ENCODE results near the gene ANKRD33B. TPM values are rescaled to one million over a fixed set of nuclear protein-coding genes. Genes with fewer than 3 reads are reported as not detected.

Gene ANKRD33B
- total RNA-seq, 2 donors from 2014 or later = 4.1 to 7.4 TPM

- TF ChIP-seq POLR2A (IDR thresholded peaks at IDR 0.05) (no peak), POLR2AphosphoS5 (IDR thresholded peaks at IDR 0.05) (no peak), CTCF (IDR thresholded peaks at IDR 0.05) (no peak)
- no peak for DNase-seq (ENCODE audit: low spot score)
- Histone ChIP-seq H3K4me3 (no peak overlapping the region), H3K27ac (no peak overlapping the region), H3K9me3 (no peaks in the 10 kb centered on the region), H3K27me3 (replicated peaks; ENCODE audit: insufficient read depth) (no peaks in the 10 kb centered on the region), H3K4me1 (replicated peaks) (no peaks in the 10 kb centered on the region), H3K36me3 (no peaks in the 10 kb centered on the region)
- WGBS = 92% methylated on average over 3 of the region's 3 CpGs
- intact Hi-C loops (cut with DNase I) = loop anchor here (5.0 kb wide), 1 partner anchor 94 kb away; no protein-coding TSS in a partner anchor
Observed at GRCh38 chr5:10551782-10552138, 12.1 kb upstream of the ANKRD33B start.

GRCh38 chr5:10552183-10553143 lies 11.4 kb upstream of the ANKRD33B start:
- no peak for DNase-seq (ENCODE audit: low spot score)
- no peak overlapping the region for H3K27ac ChIP-seq

GRCh38 chr5:10553476-10553875 lies 10.4 kb upstream of the ANKRD33B start:
- no peak for DNase-seq (ENCODE audit: low spot score)
- intact Hi-C loops (cut with DNase I) = loop anchor here (5.0 kb wide), 1 partner anchor 96 kb away; no protein-coding TSS in a partner anchor
- no peaks in the 10 kb centered on the region for H3K36me3 ChIP-seq
- no peak overlapping the region for H3K4me3 ChIP-seq
- TF ChIP-seq POLR2A (IDR thresholded peaks at IDR 0.05) = no peak
- H3K9me3 ChIP-seq = no peaks in the 10 kb centered on the region
- no peak overlapping the region for H3K27ac ChIP-seq
- H3K4me1 ChIP-seq (replicated peaks) = no peaks in the 10 kb centered on the region
- WGBS = 94% methylated on average over 7 of the region's 7 CpGs
- H3K27me3 ChIP-seq (replicated peaks; ENCODE audit: insufficient read depth) = no peaks in the 10 kb centered on the region

More at GRCh38 chr5:10552183-10553143, 11.4 kb upstream of the ANKRD33B start:
- TF ChIP-seq POLR2A (IDR thresholded peaks at IDR 0.05) (no peak), CTCF (IDR thresholded peaks at IDR 0.05) (no peak), POLR2AphosphoS5 (IDR thresholded peaks at IDR 0.05) (no peak)
- Histone ChIP-seq H3K36me3 (no peaks in the 10 kb centered on the region), H3K27me3 (replicated peaks; ENCODE audit: insufficient read depth) (no peaks in the 10 kb centered on the region), H3K9me3 (no peaks in the 10 kb centered on the region), H3K4me3 (no peak overlapping the region), H3K4me1 (replicated peaks) (no peaks in the 10 kb centered on the region)
- intact Hi-C loops (cut with DNase I) = loop anchor here (5.0 kb wide), 1 partner anchor 95 kb away; no protein-coding TSS in a partner anchor
- 85% methylated on average over 14 of the region's 14 CpGs for WGBS

GRCh38 chr5:10555277-10555684 lies 8.6 kb upstream of the ANKRD33B start:
- H3K36me3 ChIP-seq = no peaks in the 10 kb centered on the region
- TF ChIP-seq POLR2A (IDR thresholded peaks at IDR 0.05) (no peak), CTCF (IDR thresholded peaks at IDR 0.05) (no peak), POLR2AphosphoS5 (IDR thresholded peaks at IDR 0.05) (no peak)
- no peak for DNase-seq (ENCODE audit: low spot score)
- H3K27me3 ChIP-seq (replicated peaks; ENCODE audit: insufficient read depth) = no peaks in the 10 kb centered on the region
- intact Hi-C loops (cut with DNase I) = no loop called here
- no peak overlapping the region for H3K4me3 ChIP-seq
- 38% methylated on average over 8 of the region's 8 CpGs for WGBS
- no peaks in the 10 kb centered on the region for H3K4me1 ChIP-seq (replicated peaks)
- no peak overlapping the region for H3K27ac ChIP-seq
- no peaks in the 10 kb centered on the region for H3K9me3 ChIP-seq

GRCh38 chr5:10556289-10556807 lies 7.5 kb upstream of the ANKRD33B start:
- no peaks in the 10 kb centered on the region for H3K36me3 ChIP-seq
- H3K4me1 ChIP-seq (replicated peaks) = no peaks in the 10 kb centered on the region
- intact Hi-C loops (cut with DNase I) = no loop called here
- no peak for DNase-seq (ENCODE audit: low spot score)
- no peaks in the 10 kb centered on the region for H3K27me3 ChIP-seq (replicated peaks; ENCODE audit: insufficient read depth)
- H3K4me3 ChIP-seq = no peak overlapping the region
- no peak for TF ChIP-seq POLR2A (IDR thresholded peaks at IDR 0.05)
- TF ChIP-seq POLR2AphosphoS5 (IDR thresholded peaks at IDR 0.05) = peak; percentile 38
- no peak for TF ChIP-seq CTCF (IDR thresholded peaks at IDR 0.05)
- H3K27ac ChIP-seq = no peak overlapping the region
- WGBS = 60% methylated on average over 3 of the region's 3 CpGs
- H3K9me3 ChIP-seq = no peaks in the 10 kb centered on the region
